ENCODE results near the gene GRK5. TPM values are rescaled to one million over a fixed set of nuclear protein-coding genes. Genes with fewer than 3 reads are reported as not detected.
A peak's percentile ranks its signal among the peaks of the same experiment; 100 is the strongest.

Gene GRK5
- total and polyA plus RNA-seq, 4 donors, result 73.8 to 112 (median 101) TPM

DNA sequence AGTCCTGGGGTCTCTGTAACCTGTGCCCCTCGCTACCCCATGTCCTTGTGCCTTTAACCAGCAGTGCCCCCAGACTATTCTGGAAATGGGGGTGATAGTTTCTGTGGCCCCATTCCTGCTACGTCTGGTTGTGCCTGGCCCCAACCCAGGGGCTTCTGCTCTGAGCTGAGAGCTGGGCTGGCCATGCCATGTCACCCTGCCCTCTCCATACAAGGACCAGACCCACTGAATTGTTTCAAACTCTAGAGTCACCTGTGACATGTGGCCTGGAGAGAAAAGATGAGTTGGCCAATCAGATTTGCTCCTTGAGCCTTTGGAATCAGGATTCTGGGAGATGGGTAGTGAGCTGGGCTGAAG is 108.6 kb downstream of the GRK5 start:
- H3K4me3 ChIP-seq (ENCODE audit: low read length in 2 of 2), result no peak overlapping the region
- H3K27me3 ChIP-seq (ENCODE audit: control insufficient read depth in 1 of 2, insufficient read depth in 2 of 2, low read length in 1 of 2), result no peaks in the 10 kb centered on the region
- intact Hi-C loops (cut with DNase I), result loop anchor here in 1 of 2 donors (5.0 to 10.0 kb wide), 5 partner anchors 39 to 109 kb away; partner anchors contain the start of gene GRK5
- ATAC-seq (ENCODE audit: low FRiP score) (no peak), DNase-seq (no peak)
- WGBS, 2 donors, result 68 to 71% methylated on average over 2 of the region's 2 CpGs
- no peaks in the 10 kb centered on the region for H3K36me3 ChIP-seq (ENCODE audit: control insufficient read depth in 1 of 2, insufficient read depth in 2 of 2, low read length in 1 of 2)
- H3K27ac ChIP-seq (ENCODE audit: low read depth in 1 of 2, low read length in 2 of 2), result peak overlapping the region; percentile 89 to 92
- no peaks in the 10 kb centered on the region for H3K9me3 ChIP-seq (ENCODE audit: control insufficient read depth, low read length)
- H3K4me1 ChIP-seq (ENCODE audit: control insufficient read depth in 1 of 2, insufficient read depth in 2 of 2, low read length in 2 of 2), result peaks cover 5% of the 10 kb centered on the region in 2 donors

DNA sequence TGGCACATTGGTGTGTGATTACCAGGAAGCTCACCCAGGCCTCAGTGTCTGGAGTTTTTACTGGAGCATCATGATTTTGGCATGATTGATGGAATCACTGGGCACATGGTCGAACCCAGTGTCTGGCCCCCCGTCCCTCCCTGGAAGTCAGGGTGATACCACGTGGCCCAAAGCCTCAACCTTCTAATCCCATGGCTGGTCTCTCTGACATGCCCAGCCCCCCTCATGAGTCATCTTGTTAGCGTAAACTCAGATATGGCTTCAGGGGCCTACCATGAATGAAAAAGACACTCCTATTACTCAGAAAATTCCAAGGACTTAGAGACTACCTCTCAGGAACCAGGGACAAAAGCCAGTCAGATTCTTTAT is 109.3 kb downstream of the GRK5 start:
- intact Hi-C loops (cut with DNase I), result loop anchor here in 1 of 2 donors (5.0 to 10.0 kb wide), 5 partner anchors 39 to 109 kb away; partner anchors contain the start of gene GRK5
- Histone ChIP-seq H3K4me1 (ENCODE audit: control insufficient read depth in 1 of 2, insufficient read depth in 2 of 2, low read length in 2 of 2) (peaks cover 5% of the 10 kb centered on the region in 2 donors), H3K27ac (ENCODE audit: low read depth in 1 of 2, low read length in 2 of 2) (peak overlapping the region; percentile 89 to 92), H3K36me3 (ENCODE audit: control insufficient read depth in 1 of 2, insufficient read depth in 2 of 2, low read length in 1 of 2) (no peaks in the 10 kb centered on the region), H3K4me3 (ENCODE audit: low read length in 2 of 2) (no peak overlapping the region), H3K9me3 (ENCODE audit: control insufficient read depth, low read length) (no peaks in the 10 kb centered on the region), H3K27me3 (ENCODE audit: control insufficient read depth in 1 of 2, insufficient read depth in 2 of 2, low read length in 1 of 2) (no peaks in the 10 kb centered on the region)
- no peak for ATAC-seq (ENCODE audit: low FRiP score)
- DNase-seq, result no peak
- 17 to 24% methylated on average over 4 of the region's 4 CpGs for WGBS, 2 donors

DNA sequence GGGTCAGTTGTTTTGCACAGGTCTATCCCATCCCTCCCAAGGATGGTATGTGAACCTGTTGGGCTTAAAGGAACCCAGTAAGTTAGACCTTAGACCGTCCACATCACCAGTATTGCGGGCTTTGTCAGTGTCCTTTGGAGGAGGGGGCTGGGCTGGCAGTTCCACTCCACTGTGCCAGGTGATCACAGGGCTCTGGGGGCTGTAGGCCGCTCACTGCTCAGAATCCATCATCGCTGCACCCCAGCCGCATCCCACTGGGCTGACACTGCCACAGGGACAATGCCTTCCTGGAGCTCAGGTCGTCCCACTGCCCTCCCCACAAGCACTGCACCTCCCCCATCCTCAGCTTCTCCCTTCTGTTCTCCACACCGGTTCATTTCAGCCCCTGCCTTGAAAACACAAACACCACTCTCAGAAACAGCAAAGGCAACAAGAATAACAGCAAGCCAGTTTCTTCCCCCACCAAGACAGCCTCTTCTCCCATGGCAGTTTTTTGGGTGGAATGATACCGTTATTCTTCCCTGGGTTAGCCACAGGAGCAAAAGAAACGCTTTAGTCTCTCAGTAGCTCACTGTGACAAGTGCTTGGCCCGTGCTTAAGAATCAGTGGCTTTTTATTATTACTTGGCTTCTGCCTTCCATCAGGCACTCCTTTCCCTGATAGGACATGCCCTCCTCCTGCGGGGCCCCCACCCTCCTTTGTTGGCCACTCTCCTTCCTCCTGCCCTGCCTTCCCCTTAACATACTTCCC is 111.2 kb downstream of the GRK5 start:
- ATAC-seq (ENCODE audit: low FRiP score), result no peak
- peaks cover 5% of the 10 kb centered on the region in 2 donors for H3K4me1 ChIP-seq (ENCODE audit: control insufficient read depth in 1 of 2, insufficient read depth in 2 of 2, low read length in 2 of 2)
- H3K27me3 ChIP-seq (ENCODE audit: control insufficient read depth in 1 of 2, insufficient read depth in 2 of 2, low read length in 1 of 2), result no peaks in the 10 kb centered on the region

DNA sequence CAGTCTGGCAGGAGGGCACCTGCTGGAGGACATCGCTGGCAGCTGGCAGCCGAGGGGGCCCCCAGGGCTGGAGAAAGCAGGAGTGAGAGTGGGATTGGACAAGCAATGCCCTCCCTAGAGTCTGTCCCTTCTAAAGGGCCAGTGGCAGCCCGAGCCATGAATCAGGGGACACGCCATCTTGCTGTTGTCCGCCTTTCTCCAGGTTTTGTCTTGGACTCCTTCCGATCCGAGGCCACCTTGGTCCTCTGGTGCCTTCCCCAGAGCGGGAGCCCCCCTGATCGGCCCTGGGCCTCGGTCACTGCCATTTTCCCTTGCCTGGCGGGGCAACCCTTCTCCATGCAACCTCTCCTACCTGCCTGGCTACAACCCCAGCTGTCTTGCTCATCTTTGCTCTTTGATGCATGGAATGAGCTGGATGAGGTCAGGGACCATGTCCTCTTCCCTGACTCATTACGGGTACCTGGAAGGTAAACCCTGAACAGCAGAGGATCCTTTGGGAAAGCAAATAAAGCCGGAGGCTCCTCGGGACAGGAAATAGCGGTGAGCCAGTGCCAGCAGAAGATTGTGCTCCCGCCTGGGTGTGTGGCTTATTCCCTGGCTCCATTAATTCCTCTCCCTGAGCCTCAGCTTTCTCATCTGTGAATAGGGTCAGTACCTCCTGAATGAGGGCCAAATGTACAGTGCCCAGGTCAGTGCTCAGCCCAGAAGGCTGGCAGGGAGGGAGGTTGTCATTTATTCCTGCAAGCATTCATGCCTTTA is 112.0 kb downstream of the GRK5 start:
- Histone ChIP-seq H3K9me3 (ENCODE audit: control insufficient read depth, low read length) (no peaks in the 10 kb centered on the region), H3K4me3 (ENCODE audit: low read length in 2 of 2) (no peak overlapping the region), H3K27me3 (ENCODE audit: control insufficient read depth in 1 of 2, insufficient read depth in 2 of 2, low read length in 1 of 2) (no peaks in the 10 kb centered on the region), H3K36me3 (ENCODE audit: control insufficient read depth in 1 of 2, insufficient read depth in 2 of 2, low read length in 1 of 2) (no peaks in the 10 kb centered on the region), H3K27ac (ENCODE audit: low read depth in 1 of 2, low read length in 2 of 2) (no peak overlapping the region), H3K4me1 (ENCODE audit: control insufficient read depth in 1 of 2, insufficient read depth in 2 of 2, low read length in 2 of 2) (peaks cover 5% of the 10 kb centered on the region in 2 donors)
- intact Hi-C loops (cut with DNase I), result loop anchor here in 1 of 2 donors (5.0 to 10.0 kb wide), 5 partner anchors 38 to 112 kb away; partner anchors contain the start of gene GRK5
- 70 to 76% methylated on average over 16 of the region's 16 CpGs for WGBS, 2 donors
- ATAC-seq (ENCODE audit: low FRiP score) (no peak), DNase-seq (no peak)

More for the DNA sequence above, 111.2 kb downstream of the GRK5 start:
- Histone ChIP-seq H3K27ac (ENCODE audit: low read depth in 1 of 2, low read length in 2 of 2) (no peak overlapping the region), H3K9me3 (ENCODE audit: control insufficient read depth, low read length) (no peaks in the 10 kb centered on the region), H3K36me3 (ENCODE audit: control insufficient read depth in 1 of 2, insufficient read depth in 2 of 2, low read length in 1 of 2) (no peaks in the 10 kb centered on the region), H3K4me3 (ENCODE audit: low read length in 2 of 2) (no peak overlapping the region)
- intact Hi-C loops (cut with DNase I), result loop anchor here in 1 of 2 donors (5.0 to 10.0 kb wide), 5 partner anchors 39 to 111 kb away; partner anchors contain the start of gene GRK5
- no peak for DNase-seq
- 43 to 44% methylated on average over 11 of the region's 11 CpGs for WGBS, 2 donors

DNA sequence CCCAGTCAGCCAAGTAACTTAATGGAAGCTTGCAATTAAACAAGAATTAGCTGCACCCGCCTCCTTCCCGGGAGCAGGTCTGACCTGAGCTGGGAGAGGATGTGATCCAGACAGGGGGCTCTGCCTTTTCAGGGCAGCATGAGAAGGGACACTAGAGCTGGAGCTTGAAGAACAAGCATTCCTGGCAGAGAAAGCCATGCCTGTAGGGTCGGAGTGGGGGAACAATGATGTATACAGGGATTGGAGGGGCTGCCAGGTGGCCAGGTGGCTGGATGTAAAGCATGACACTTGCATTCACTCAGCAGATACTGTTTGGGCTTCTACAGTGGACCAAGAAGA is 112.5 kb downstream of the GRK5 start:
- peaks cover 5% of the 10 kb centered on the region in 2 donors for H3K4me1 ChIP-seq (ENCODE audit: control insufficient read depth in 1 of 2, insufficient read depth in 2 of 2, low read length in 2 of 2)
- no peak overlapping the region for H3K27ac ChIP-seq (ENCODE audit: low read depth in 1 of 2, low read length in 2 of 2)
- no peaks in the 10 kb centered on the region for H3K9me3 ChIP-seq (ENCODE audit: control insufficient read depth, low read length)
- DNase-seq (no peak), ATAC-seq (ENCODE audit: low FRiP score) (no peak)
- no peaks in the 10 kb centered on the region for H3K27me3 ChIP-seq (ENCODE audit: control insufficient read depth in 1 of 2, insufficient read depth in 2 of 2, low read length in 1 of 2)
- intact Hi-C loops (cut with DNase I), result loop anchor here in 1 of 2 donors (5.0 to 10.0 kb wide), 5 partner anchors 37 to 113 kb away; partner anchors contain the start of gene GRK5
- H3K36me3 ChIP-seq (ENCODE audit: control insufficient read depth in 1 of 2, insufficient read depth in 2 of 2, low read length in 1 of 2), result no peaks in the 10 kb centered on the region
- H3K4me3 ChIP-seq (ENCODE audit: low read length in 2 of 2), result no peak overlapping the region
- WGBS, 2 donors, result 83 to 84% methylated on average over 3 of the region's 3 CpGs

DNA sequence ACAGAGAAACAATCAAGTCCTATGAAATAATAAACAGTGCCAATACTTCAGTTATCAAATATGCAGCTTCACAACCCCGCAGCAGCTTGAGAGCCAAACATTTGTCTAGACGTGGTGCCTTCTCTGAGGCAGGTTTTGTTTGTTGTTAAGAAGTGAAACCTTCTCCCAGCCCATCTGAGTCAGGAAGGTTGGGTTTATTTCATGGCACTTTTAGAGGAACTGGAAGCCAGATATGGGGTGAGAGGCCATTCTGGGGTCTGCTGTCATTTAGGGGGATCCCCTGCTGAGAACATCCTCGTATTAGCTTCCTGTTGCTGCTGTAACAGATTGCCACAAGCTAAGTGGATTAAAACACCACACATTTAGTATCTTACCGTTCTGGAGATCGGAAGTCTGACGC is 113.6 kb downstream of the GRK5 start:
- intact Hi-C loops (cut with DNase I), result no loop called here
- Histone ChIP-seq H3K36me3 (ENCODE audit: control insufficient read depth in 1 of 2, insufficient read depth in 2 of 2, low read length in 1 of 2) (no peaks in the 10 kb centered on the region), H3K27ac (ENCODE audit: low read depth in 1 of 2, low read length in 2 of 2) (no peak overlapping the region), H3K4me1 (ENCODE audit: control insufficient read depth in 1 of 2, insufficient read depth in 2 of 2, low read length in 2 of 2) (peaks cover 5% of the 10 kb centered on the region in 2 donors), H3K4me3 (ENCODE audit: low read length in 2 of 2) (no peak overlapping the region), H3K27me3 (ENCODE audit: control insufficient read depth in 1 of 2, insufficient read depth in 2 of 2, low read length in 1 of 2) (no peaks in the 10 kb centered on the region), H3K9me3 (ENCODE audit: control insufficient read depth, low read length) (no peaks in the 10 kb centered on the region)
- no peak for ATAC-seq (ENCODE audit: low FRiP score)
- no peak for DNase-seq
- WGBS, 2 donors, result 62 to 63% methylated on average over 6 of the region's 6 CpGs

DNA sequence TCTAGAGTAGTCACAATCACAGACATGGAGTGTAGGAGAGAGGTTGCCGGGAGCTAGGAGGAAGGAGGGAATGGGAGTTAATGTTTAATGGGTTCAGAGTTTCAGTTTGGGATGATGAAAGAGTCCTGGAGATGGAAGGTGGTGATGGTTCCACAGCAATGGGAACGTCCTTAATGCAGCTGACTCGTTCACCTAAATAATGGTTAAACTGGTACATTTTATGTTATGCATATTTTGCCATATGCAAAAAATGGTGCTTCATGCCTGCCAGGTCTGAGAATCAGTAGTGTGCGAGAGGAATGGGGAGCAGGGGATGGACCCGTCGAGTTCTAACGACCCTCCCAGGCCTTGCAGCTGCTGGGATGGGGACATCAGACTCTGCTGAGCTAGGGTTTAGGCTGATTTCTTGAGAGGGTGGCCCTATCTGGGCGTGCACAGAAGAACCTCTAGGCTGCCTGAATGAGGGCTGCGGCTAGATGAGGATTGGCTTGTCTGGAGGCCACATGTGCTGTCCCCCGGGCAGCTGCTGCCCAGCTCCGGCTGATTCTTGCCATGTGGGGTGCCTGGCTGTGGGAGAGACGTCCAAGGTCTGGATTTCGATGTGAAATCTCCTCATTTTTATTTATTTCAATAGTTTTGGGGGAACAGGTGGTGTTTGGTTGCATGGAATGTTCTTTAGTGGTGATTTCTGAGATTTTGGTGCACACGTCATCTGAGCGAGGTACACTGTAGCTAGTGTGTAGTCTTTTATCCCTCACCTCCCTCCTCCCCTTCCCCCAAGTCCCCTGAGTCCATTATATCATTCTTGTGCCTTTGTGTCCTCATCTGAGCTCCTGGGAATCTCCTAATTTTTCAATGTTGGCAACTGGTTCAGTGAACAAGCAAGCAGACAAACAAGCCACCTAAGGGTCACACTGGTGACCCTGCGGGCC is 116.0 kb downstream of the GRK5 start:
- intact Hi-C loops (cut with DNase I), result no loop called here
- Histone ChIP-seq H3K27me3 (ENCODE audit: control insufficient read depth in 1 of 2, insufficient read depth in 2 of 2, low read length in 1 of 2) (no peaks in the 10 kb centered on the region), H3K9me3 (ENCODE audit: control insufficient read depth, low read length) (no peaks in the 10 kb centered on the region), H3K27ac (ENCODE audit: low read depth in 1 of 2, low read length in 2 of 2) (no peak overlapping the region), H3K4me1 (ENCODE audit: control insufficient read depth in 1 of 2, insufficient read depth in 2 of 2, low read length in 2 of 2) (peaks cover 2 to 5% of the 10 kb centered on the region in 2 donors), H3K4me3 (ENCODE audit: low read length in 2 of 2) (no peak overlapping the region), H3K36me3 (ENCODE audit: control insufficient read depth in 1 of 2, insufficient read depth in 2 of 2, low read length in 1 of 2) (no peaks in the 10 kb centered on the region)
- 65 to 69% methylated on average over 16 of the region's 16 CpGs for WGBS, 2 donors
- ATAC-seq (ENCODE audit: low FRiP score) (no peak), DNase-seq (no peak)

DNA sequence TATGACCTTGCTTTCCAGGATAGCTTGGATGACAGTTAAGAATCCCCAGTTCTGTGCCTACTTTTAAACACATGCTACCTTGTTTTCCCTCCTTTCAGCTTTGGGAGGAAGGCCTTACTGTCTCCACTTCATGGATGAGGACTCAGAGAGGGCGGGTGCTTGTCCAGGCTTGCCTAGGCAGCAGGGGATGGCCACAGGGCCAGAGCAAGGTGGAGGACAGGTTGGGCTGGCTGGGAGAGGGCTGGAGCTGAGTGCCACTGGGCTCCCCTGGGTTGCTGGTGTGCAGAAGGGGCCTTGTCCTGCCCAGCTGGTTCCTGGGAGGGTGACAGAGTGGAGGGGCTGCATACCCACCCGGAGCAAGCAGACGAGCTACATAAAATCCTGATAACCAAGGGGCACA is 117.8 kb downstream of the GRK5 start:
- no peak for ATAC-seq (ENCODE audit: low FRiP score)
- Histone ChIP-seq H3K36me3 (ENCODE audit: control insufficient read depth in 1 of 2, insufficient read depth in 2 of 2, low read length in 1 of 2) (no peaks in the 10 kb centered on the region), H3K4me3 (ENCODE audit: low read length in 2 of 2) (no peak overlapping the region), H3K27me3 (ENCODE audit: control insufficient read depth in 1 of 2, insufficient read depth in 2 of 2, low read length in 1 of 2) (no peaks in the 10 kb centered on the region), H3K4me1 (ENCODE audit: control insufficient read depth in 1 of 2, insufficient read depth in 2 of 2, low read length in 2 of 2) (peaks cover 0 to 2% of the 10 kb centered on the region in 2 donors), H3K9me3 (ENCODE audit: control insufficient read depth, low read length) (no peaks in the 10 kb centered on the region), H3K27ac (ENCODE audit: low read depth in 1 of 2, low read length in 2 of 2) (no peak overlapping the region)
- intact Hi-C loops (cut with DNase I), result no loop called here
- DNase-seq, result no peak
- WGBS, 2 donors, result 84% methylated on average over 3 of the region's 3 CpGs

Data from aorta (tissue), 5 donors.